A549 (cell line): ENCODE data around the gene COBLL1.

Experiments
- CEBPB ChIP-seq, 2 experiments: fragments of >200 bp in 1 of 2; sonication (Bioruptor Twin) in 1 of 2; formaldehyde crosslinking in 1 of 2; IDR thresholded peaks; 2 replicates each; pipeline ENCODE4 v1.6.1; 2012 to 2016
- POLR2A ChIP-seq: IDR thresholded peaks from 2 replicates; pipeline ENCODE4 v1.6.1; 2012; ENCODE audit warnings: mild to moderate bottlenecking, low read length
- RFX5 ChIP-seq: fragments of 450-650 bp; IDR thresholded peaks from 2 replicates; pipeline ENCODE4 v1.7.1; 2014; ENCODE audit warnings: antibody characterized with exemption, mild to moderate bottlenecking, moderate library complexity
- SMC3 ChIP-seq: fragments of >200 bp; sonication (Bioruptor Twin); formaldehyde crosslinking; IDR thresholded peaks from 3 replicates; pipeline ENCODE4 v1.6.1; 2018; ENCODE audit warnings: inconsistent platforms
- ZFP36 ChIP-seq: fragments of 450-650 bp; IDR thresholded peaks from 2 replicates; pipeline ENCODE4 v1.6.1; 2014; ENCODE audit warnings: borderline replicate concordance; ENCODE audit not compliant: partially characterized antibody
- TF ChIP-seq, protein P1 (sequence below): fragments of >200 bp; sonication (Bioruptor Twin); formaldehyde crosslinking; IDR thresholded peaks from 3 replicates; pipeline ENCODE4 v1.5.1; 2016

DNA sequence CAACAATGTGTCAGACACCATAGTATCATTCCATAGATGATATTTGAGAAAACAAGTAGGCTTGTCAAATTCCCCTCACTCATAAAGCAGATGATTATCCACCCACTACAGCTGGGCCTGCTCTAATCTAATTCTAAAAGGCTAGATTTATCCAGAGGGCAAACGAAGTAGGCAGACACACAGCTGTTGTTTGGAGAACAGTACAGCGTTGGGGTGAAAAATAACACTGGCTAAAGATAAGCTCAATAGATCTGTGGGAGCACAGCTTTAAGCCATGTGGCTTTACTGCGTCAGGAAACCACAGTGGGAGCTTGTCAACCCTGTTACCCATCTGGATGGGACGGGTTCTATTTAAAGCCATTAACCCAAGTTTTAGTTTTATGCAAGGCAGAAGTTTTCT, 48.9 kb upstream of the COBLL1 start:
- TF ChIP-seq, protein P1, sequence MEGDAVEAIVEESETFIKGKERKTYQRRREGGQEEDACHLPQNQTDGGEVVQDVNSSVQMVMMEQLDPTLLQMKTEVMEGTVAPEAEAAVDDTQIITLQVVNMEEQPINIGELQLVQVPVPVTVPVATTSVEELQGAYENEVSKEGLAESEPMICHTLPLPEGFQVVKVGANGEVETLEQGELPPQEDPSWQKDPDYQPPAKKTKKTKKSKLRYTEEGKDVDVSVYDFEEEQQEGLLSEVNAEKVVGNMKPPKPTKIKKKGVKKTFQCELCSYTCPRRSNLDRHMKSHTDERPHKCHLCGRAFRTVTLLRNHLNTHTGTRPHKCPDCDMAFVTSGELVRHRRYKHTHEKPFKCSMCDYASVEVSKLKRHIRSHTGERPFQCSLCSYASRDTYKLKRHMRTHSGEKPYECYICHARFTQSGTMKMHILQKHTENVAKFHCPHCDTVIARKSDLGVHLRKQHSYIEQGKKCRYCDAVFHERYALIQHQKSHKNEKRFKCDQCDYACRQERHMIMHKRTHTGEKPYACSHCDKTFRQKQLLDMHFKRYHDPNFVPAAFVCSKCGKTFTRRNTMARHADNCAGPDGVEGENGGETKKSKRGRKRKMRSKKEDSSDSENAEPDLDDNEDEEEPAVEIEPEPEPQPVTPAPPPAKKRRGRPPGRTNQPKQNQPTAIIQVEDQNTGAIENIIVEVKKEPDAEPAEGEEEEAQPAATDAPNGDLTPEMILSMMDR, result no peak
- no peak for TF ChIP-seq RFX5
- no peak for TF ChIP-seq ZFP36
- no peak for TF ChIP-seq POLR2A
- no peak for TF ChIP-seq SMC3
- no peak for TF ChIP-seq CEBPB (IDR thresholded peaks at IDR 0.05)
